WTC11 (cell line): ENCODE data around the gene SEPTIN14. TPM values are rescaled to one million over a fixed set of nuclear protein-coding genes. Genes with fewer than 3 reads are reported as not detected.

Source experiments
- ATAC-seq: fragments of 200-7000 bp; cut with Tn5 transposase; 2 replicates; pipeline ENCODE4 v1.10.0; 2021; ENCODE audit warnings: mild to moderate bottlenecking, moderate library complexity
- CTCF ChIA-PET: fragments of 300-600 bp; sonication (Branson Sonifier 250); formaldehyde crosslinking; loops from one replicate; lab custom pipeline; 2021; ENCODE audit warnings: antibody characterized with exemption; lab: Charles Lee
- POLR2A ChIA-PET: fragments of 350-600 bp; sonication (Branson Sonifier 250); formaldehyde crosslinking; loops from one replicate; lab custom pipeline; 2021; ENCODE audit warnings: antibody characterized with exemption; lab: Charles Lee
- DNase-seq: peaks from one replicate; pipeline ENCODE4 v3.0.0; 2021; ENCODE audit warnings: low spot score
- H3K27ac Mint-ChIP-seq: 2 replicates; pipeline ENCODE4 v1.8.0; 2021; ENCODE audit warnings: mixed read lengths
- H3K27me3 Mint-ChIP-seq: 2 replicates; pipeline ENCODE4 v1.8.0; 2021; ENCODE audit warnings: low read depth, mild to moderate bottlenecking, moderate library complexity, mixed read lengths
- H3K36me3 Mint-ChIP-seq: 2 replicates; pipeline ENCODE4 v1.8.0; 2021; ENCODE audit warnings: mixed read lengths
- H3K4me1 Mint-ChIP-seq: 2 replicates; pipeline ENCODE4 v1.8.0; 2022; ENCODE audit warnings: mixed read lengths
- H3K4me3 Mint-ChIP-seq: 2 replicates; pipeline ENCODE4 v1.8.0; 2021; ENCODE audit warnings: mild to moderate bottlenecking, moderate library complexity, mixed read lengths
- H3K9me3 Mint-ChIP-seq: 2 replicates; pipeline ENCODE4 v1.8.0; 2021; ENCODE audit warnings: mixed read lengths
- AFF4 ChIP-seq: sonication (generic); formaldehyde crosslinking; IDR thresholded peaks from 2 replicates; pipeline ENCODE4 v1.8.1; 2023; ENCODE audit warnings: mild to moderate bottlenecking, missing genetic modification reagents, borderline replicate concordance
- ARID4B ChIP-seq: sonication (generic); formaldehyde crosslinking; IDR thresholded peaks from 2 replicates; pipeline ENCODE4 v1.8.0; 2023; ENCODE audit warnings: missing genetic modification reagents, mild to moderate bottlenecking, borderline replicate concordance
- ATF1 ChIP-seq: sonication (generic); formaldehyde crosslinking; IDR thresholded peaks from 2 replicates; pipeline ENCODE4 v1.8.1; 2023; ENCODE audit warnings: mild to moderate bottlenecking, moderate library complexity, missing genetic modification reagents
- EMX1 ChIP-seq: fragments of 250-450 bp; sonication (Bioruptor Pico); IDR thresholded peaks from 2 replicates; pipeline ENCODE4 v1.8.0; 2021; ENCODE audit warnings: mild to moderate bottlenecking
- ERG ChIP-seq: fragments of 250-450 bp; sonication (Bioruptor Pico); IDR thresholded peaks from 2 replicates; pipeline ENCODE4 v1.8.0; 2021; ENCODE audit warnings: mild to moderate bottlenecking
- ESRRA ChIP-seq: sonication (generic); formaldehyde crosslinking; IDR thresholded peaks from 2 replicates; pipeline ENCODE4 v1.8.1; 2022; ENCODE audit warnings: mild to moderate bottlenecking, missing genetic modification reagents, borderline replicate concordance
- FOXK1 ChIP-seq: sonication (generic); formaldehyde crosslinking; IDR thresholded peaks from 2 replicates; pipeline ENCODE4 v1.8.0; 2022; ENCODE audit warnings: mild to moderate bottlenecking, moderate library complexity, missing genetic modification reagents
- JAZF1 ChIP-seq: fragments of 250-450 bp; sonication (Bioruptor Pico); IDR thresholded peaks from 2 replicates; pipeline ENCODE4 v1.9.0; 2021; ENCODE audit warnings: moderate library complexity, mild to moderate bottlenecking, inconsistent platforms
- KAT7 ChIP-seq: sonication (generic); formaldehyde crosslinking; IDR thresholded peaks from 2 replicates; pipeline ENCODE4 v1.8.1; 2023; ENCODE audit warnings: missing genetic modification reagents, mild to moderate bottlenecking, borderline replicate concordance
- STAT6 ChIP-seq: sonication (generic); formaldehyde crosslinking; conservative IDR thresholded peaks from 2 replicates; pipeline ENCODE4 v1.8.1; 2023; ENCODE audit warnings: mild to moderate bottlenecking, low read depth, missing genetic modification reagents, moderate library complexity
- TP53 ChIP-seq: sonication (generic); formaldehyde crosslinking; IDR thresholded peaks from 2 replicates; pipeline ENCODE4 v1.8.1; 2023; ENCODE audit warnings: mild to moderate bottlenecking, missing genetic modification reagents
- ZNF121 ChIP-seq: sonication (generic); formaldehyde crosslinking; IDR thresholded peaks from 2 replicates; pipeline ENCODE4 v1.8.0; 2023; ENCODE audit warnings: missing genetic modification reagents
- ZNF317 ChIP-seq: sonication (generic); formaldehyde crosslinking; IDR thresholded peaks from 2 replicates; pipeline ENCODE4 v1.8.1; 2023; ENCODE audit warnings: low read depth, mild to moderate bottlenecking, moderate library complexity, missing genetic modification reagents, borderline replicate concordance
- ZNF416 ChIP-seq: fragments of 250-450 bp; sonication (Bioruptor Pico); IDR thresholded peaks from 2 replicates; pipeline ENCODE4 v1.9.0; 2021; ENCODE audit warnings: mild to moderate bottlenecking, inconsistent platforms
- ZNF425 ChIP-seq: fragments of 250-450 bp; sonication (Bioruptor Pico); conservative IDR thresholded peaks from 2 replicates; pipeline ENCODE4 v1.9.0; 2021; ENCODE audit warnings: mild to moderate bottlenecking
- total RNA-seq: library from RNA; stranded (reverse); gene quantifications from 3 replicates; pipeline ENCODE4 v1.2.3, GENCODE V29; 2021
- TF ChIP-seq, protein P1 (sequence below): fragments of 250-450 bp; sonication (Bioruptor Pico); IDR thresholded peaks from 2 replicates; pipeline ENCODE4 v1.9.0; 2021; ENCODE audit warnings: mild to moderate bottlenecking
- TF ChIP-seq, protein P2 (sequence below): sonication (generic); formaldehyde crosslinking; IDR thresholded peaks from 2 replicates; pipeline ENCODE4 v1.8.0; 2023; ENCODE audit warnings: missing genetic modification reagents

The SEPTIN14 gene
- total RNA-seq, 1 experiment from 2014 or later = 0.09 TPM

DNA sequence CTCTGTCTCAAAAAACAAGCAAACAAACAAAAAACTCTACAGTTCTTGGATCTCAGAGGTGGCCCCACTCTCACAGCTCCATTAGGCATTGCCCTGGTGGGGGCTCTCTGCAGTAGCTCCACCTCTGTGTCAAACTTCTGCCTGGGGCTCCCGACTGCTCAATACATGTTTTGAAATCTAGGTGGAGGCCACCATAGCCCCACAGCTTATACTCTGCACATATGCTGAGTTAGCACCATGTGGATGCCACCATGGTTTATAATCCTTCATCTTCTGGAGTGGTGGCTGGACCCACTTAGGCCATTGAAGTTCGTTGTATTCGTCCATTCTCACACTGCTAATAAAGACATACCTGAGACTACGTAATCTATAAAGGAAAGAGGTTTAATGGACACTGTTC, 78.4 kb downstream of the SEPTIN14 start:
- ChIA-PET CTCF (no interaction called here), POLR2A (no interaction called here)
- Mint-ChIP-seq H3K27ac (no peak overlapping the region), H3K4me1 (no peaks in the 10 kb centered on the region), H3K9me3 (peaks cover 48% of the 10 kb centered on the region), H3K36me3 (peaks cover 39% of the 10 kb centered on the region), H3K27me3 (peaks cover 24% of the 10 kb centered on the region), H3K4me3 (no peak overlapping the region)
- ATAC-seq = no peak
- TF ChIP-seq STAT6 (CRISPR knock-in tag) (no peak), ZNF425 (CRISPR knock-in tag) (no peak), ZNF416 (no peak), ATF1 (no peak), ZNF121 (no peak), FOXK1 (no peak)
- no peak for DNase-seq

- ChIA-PET CTCF (no interaction called here), POLR2A (no interaction called here)
- Mint-ChIP-seq H3K27ac (no peak overlapping the region), H3K4me1 (no peaks in the 10 kb centered on the region), H3K9me3 (peaks cover 54% of the 10 kb centered on the region), H3K36me3 (peaks cover 42% of the 10 kb centered on the region), H3K4me3 (no peak overlapping the region), H3K27me3 (peaks cover 25% of the 10 kb centered on the region)
- ATAC-seq (no peak), DNase-seq (no peak)
- TF ChIP-seq ZNF416 (no peak), ZNF317 (CRISPR knock-in tag) (no peak), ESRRA (CRISPR knock-in tag) (no peak), FOXK1 (no peak), AFF4 (no peak), ERG (CRISPR knock-in tag) (no peak), JAZF1 (CRISPR knock-in tag) (no peak), EMX1 (no peak), ARID4B (CRISPR knock-in tag) (no peak), TP53 (CRISPR knock-in tag) (no peak), KAT7 (CRISPR knock-in tag) (no peak)
- TF ChIP-seq, protein P1, sequence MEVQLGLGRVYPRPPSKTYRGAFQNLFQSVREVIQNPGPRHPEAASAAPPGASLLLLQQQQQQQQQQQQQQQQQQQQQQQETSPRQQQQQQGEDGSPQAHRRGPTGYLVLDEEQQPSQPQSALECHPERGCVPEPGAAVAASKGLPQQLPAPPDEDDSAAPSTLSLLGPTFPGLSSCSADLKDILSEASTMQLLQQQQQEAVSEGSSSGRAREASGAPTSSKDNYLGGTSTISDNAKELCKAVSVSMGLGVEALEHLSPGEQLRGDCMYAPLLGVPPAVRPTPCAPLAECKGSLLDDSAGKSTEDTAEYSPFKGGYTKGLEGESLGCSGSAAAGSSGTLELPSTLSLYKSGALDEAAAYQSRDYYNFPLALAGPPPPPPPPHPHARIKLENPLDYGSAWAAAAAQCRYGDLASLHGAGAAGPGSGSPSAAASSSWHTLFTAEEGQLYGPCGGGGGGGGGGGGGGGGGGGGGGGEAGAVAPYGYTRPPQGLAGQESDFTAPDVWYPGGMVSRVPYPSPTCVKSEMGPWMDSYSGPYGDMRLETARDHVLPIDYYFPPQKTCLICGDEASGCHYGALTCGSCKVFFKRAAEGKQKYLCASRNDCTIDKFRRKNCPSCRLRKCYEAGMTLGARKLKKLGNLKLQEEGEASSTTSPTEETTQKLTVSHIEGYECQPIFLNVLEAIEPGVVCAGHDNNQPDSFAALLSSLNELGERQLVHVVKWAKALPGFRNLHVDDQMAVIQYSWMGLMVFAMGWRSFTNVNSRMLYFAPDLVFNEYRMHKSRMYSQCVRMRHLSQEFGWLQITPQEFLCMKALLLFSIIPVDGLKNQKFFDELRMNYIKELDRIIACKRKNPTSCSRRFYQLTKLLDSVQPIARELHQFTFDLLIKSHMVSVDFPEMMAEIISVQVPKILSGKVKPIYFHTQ = no peak
- TF ChIP-seq, protein P2, sequence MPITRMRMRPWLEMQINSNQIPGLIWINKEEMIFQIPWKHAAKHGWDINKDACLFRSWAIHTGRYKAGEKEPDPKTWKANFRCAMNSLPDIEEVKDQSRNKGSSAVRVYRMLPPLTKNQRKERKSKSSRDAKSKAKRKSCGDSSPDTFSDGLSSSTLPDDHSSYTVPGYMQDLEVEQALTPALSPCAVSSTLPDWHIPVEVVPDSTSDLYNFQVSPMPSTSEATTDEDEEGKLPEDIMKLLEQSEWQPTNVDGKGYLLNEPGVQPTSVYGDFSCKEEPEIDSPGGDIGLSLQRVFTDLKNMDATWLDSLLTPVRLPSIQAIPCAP (CRISPR knock-in tag) = no peak
Observed at GRCh38 chr7:55778631-55779030, 83.9 kb downstream of the SEPTIN14 start.
